GM21619 (cell line): ENCODE results near the gene LINC01488.

Source experiments
- ATAC-seq: cut with Tn5 transposase; IDR thresholded peaks from one replicate; pipeline ENCODE4 v1.9.1; 2021; ENCODE audit not compliant: unreplicated experiment

Gene LINC01488

DNA sequence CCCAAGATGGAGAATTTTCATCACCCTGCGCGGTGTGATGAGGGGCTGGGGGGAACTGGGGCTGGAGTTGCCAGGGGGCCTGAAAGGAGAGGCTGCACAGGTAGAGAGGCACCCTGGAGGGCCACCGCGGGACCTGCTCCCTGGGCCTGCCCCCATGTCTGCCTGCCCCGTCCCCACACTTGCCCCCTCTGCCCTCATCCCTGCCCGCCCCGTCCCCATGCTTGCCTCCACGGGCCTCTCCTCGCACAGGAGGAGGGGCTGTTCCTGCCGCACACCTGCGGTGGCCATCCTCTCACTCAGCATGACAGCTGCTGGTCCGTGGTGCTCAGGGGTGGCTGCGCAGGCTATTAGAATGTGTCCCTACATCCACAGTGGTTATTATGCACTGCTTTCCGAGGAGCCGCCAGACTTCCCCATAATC is 43.5 kb downstream of the LINC01488 start:
- ATAC-seq = no peak

DNA sequence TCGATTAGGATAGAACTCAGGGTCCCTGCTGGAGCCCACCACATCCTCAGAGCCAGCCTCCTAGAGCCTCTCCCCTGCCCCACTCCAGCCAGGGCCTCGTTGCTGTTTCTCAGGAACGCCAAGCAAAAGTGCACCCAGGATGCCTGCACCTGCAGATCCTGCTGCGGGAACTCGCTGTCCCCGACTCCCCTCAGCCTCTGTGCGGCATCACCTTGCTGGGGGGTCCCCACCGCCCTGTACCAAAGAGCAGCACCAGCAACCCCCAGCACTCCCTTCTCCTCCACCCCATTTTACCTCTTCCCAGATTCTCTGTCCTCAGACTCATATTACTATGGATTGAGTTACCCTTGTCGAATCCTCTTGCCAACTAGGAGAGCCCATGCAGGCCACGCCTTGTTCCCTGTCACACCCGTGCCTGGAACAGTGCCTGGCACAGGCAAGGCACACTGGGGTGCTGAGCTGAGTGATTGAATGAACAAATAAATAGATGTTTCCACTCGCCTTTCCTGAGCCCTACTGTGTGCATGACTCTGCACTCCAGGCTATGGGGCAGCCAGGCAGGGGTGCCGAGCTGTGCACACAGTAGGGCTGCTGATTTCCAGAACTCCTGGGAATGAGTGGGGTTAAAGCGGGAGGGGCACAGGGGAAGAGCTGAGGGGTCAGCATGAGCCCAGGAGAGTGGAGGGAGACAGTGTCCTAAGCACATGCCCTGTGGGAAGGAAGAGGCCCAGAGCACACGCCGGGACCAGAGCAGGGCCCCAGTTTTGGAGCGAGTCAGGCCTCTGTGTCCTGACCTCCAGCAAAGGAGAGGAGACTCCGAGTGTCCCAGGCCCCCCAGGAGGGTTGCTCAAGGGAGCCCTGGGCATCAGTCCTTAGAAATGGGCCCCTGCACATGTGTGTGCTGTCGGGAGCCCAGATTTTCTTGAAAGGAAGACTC is 44.3 kb downstream of the LINC01488 start:
- ATAC-seq = no peak

DNA sequence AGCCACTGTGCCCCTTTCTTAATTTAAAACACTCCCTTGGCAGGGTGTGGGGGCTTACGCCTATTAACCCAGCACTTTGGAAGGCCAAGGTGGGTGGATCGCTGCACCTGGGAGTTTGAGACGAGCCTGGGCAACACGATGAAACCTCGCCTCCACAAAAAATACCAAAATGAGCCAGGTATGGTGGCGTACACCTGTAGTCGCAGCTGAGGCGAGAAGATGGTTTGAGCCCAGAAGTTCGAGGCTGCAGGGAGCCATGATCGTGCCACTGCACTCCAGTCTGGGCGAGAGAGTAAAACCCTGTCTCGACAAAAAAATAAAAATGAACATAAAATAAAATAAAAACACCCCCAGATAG is 45.0 kb downstream of the LINC01488 start:
- ATAC-seq = no peak

- no peak for ATAC-seq
Observed at GRCh38 chr11:69529001-69529400, 47.5 kb downstream of the LINC01488 start.

GRCh38 chr11:69530278-69531070 is 49.0 kb downstream of the LINC01488 start:
- no peak for ATAC-seq

- ATAC-seq = no peak
Observed at GRCh38 chr11:69531071-69531716, 49.7 kb downstream of the LINC01488 start.

GRCh38 chr11:69531717-69532088 is 50.2 kb downstream of the LINC01488 start:
- no peak for ATAC-seq

DNA sequence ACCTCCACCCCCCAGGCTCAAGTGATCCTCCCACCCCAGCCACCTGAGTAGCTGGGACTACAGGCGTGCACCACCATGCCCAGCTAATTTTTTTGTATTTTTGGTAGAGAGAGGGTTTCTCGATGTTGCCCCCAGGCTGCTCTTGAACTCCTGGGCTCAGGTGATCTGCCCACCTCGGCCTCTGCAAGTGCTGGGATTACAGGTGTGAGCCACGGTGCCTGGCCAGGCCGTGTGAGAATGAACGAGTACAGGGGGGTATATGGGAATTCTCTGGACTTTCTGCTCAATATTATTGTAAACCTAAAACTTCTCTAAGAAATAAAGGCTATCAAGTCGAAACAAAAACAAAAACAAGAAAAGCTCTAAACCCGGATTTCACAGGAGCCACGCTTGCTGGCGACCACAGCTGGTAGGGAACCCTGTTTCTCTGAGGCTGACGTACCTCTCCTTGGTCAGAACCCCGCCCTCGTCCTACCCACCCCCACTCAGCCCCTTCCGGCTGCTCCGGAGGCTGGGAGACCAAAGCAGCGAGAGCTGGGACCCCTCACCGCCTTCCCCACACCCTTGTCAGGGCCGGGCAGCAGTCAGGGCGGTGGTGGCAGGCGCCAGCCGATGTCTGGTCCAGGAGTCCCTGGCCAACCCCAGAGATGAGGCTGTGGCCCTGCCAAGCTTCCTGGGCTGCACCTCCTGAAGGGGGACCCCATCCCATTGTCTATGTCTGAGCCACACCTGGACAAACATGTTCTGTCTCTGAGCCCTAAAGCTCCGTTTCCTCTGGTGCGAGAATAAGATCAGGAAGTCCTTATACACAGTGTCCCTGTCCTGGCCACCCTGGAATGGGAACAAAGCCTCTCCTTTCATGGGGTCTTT is 52.1 kb downstream of the LINC01488 start:
- ATAC-seq = no peak

DNA sequence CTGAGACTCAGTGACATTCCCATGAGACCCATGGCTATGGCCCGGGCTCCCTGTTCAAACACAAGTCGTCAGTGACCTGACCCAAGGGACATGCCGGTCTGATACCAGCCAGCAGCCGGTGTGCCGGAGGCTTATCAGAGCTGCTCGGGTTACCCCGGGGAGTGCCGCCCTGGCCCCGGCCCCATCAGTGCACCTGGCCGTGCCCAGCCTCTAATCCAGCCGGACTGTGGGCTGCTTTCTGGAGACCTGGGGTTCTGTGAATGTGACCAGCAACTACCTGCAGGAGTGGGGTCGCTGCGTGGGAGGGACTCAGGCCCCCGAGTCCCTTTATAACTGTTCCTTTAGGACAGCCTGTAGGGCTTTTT is 52.7 kb downstream of the LINC01488 start:
- ATAC-seq = no peak

- no peak for ATAC-seq
Observed at GRCh38 chr11:69535908-69536307, 54.4 kb downstream of the LINC01488 start.

- no peak for ATAC-seq
Observed at GRCh38 chr11:69536406-69536805, 54.9 kb downstream of the LINC01488 start.

DNA sequence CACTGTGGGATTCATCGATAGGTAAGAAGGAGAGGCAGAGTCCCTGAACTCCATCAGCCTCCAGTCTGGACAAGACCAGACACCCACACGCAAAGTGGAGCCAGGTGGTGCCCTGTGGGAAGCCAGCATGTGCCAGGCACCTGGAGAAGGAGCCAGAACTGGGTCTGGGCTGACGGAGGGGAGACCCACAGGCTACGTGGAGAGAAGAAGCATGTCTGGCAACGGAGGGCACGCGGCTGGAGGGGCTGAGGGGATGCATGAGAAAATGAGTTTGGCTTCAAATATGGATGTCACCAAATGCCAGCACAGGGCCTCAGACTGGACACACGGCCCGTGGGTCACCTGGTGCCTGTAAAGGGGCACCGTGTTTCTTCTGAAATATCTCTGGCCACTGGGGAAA is 55.7 kb downstream of the LINC01488 start:
- no peak for ATAC-seq

- no peak for ATAC-seq
Observed at GRCh38 chr11:69537855-69538640, 56.6 kb downstream of the LINC01488 start.

- no peak for ATAC-seq
Observed at GRCh38 chr11:69538854-69539253, 57.4 kb downstream of the LINC01488 start.

DNA sequence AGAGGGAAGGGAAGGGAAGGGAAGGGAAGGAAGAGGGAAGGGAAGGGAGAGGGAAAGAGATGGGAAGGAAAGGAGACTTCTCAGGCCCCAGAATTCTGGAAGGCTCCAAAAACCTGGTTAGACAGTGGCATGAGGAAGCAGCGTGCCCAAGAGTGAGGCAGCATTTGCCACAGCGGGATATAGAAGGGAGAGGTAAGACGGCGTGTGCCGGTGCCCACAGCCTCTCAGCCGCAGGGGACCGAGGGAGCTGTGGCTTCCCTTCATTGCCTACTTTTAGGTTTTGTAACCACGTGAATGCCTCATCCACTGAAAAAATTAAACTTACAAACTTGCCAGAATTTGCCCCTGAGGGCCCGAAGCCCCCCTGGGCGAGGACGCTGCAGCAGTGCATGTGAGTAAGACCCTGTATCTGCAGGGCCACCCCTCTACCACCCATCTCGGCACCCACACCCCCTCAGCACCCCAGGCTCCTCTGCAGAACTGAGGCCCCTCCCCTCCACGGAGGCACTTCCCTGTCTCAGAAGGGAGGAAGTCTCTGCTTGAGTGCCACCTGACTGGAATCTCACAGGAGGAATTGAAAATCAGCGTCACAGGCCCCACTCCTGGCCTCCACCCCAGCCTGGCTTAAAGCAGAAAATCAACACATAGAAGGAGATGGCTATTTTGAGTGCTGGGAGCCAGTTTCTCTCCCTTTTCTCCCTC is 58.1 kb downstream of the LINC01488 start:
- ATAC-seq = no peak

DNA sequence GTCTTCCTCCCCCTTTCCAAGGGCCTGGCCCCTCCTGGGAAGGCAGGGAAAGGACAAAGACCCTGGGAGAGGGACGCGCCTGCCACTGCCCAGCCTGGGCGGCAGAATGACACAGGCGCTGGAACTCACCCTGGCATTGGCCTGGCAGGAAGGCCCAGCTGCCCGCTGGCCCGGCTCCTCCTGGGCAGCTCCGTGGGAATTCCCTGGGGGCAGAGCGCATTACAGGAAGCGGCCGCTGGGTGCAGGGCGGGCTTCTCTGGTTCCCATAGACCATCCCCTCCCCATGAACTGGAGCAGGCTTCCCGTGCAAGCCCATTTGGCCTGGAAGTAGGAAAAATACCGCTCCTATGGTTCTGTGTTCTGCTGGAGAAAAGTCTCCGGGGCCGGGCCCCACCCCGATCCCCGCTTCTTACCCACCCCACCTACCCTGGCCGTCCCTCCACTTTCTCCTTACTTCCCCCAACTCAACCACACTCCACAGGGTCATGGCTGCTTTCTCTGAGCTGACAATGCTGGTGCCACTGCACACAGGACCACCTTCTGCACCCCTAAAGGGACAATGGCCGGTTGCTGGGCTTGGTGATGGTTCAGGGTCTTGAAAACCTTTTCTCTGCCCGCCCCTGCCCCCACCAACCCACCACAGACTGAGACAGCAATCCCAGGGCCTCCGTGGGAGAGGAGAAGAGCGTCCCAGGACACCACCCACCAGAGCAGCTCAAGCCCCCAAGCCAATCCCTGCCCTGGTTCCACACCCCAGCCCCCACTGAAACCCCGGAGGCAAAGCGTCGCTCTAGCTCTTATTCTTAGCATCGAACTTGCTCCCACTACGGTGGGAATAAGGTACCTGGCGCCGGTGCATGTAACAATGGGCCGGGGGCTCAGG is 58.9 kb downstream of the LINC01488 start:
- ATAC-seq = no peak

GRCh38 chr11:69541001-69541285 is 59.5 kb downstream of the LINC01488 start:
- ATAC-seq = no peak

DNA sequence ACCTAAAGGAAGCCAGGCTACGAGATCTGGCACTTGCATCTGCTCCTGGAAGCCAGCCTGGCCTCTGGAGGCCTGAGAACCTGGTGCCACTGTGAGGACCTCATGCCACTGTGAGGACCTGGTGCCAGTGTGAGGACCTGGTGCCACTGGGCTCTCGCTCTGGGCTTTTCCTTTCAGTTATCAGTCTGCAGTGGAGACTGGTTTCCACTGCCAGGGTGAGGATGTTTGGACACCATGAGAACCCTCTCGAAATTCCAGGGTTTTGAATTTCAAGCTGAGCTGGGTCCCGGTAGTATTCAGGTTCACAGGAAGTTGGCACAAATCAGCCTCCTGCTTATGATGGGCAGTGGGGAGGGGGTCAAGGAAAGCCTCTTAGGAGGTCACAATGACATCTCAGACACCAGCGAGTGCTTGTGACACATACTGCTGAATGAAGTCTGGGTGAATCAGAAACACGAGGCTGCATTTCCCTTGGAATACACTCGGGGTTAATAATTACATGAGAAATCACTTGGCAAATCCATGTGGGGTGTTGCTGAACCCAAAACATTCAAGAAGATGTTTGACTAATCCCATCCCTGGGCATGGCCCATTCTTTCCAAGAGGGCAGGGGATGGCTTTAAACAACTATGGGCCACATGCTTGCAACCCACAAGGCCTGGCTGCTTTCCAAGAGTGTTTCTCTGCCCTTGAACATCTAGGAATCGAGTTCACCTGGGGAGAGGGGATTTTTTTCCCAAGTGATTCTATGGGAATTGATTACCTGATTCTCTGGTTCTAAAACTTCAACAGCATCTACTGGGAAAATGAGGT is 60.2 kb downstream of the LINC01488 start:
- no peak for ATAC-seq
